ENCODE results near the gene MAGOH. TPM values are rescaled to one million over a fixed set of nuclear protein-coding genes. Genes with fewer than 3 reads are reported as not detected.

The MAGOH gene
- total RNA-seq, 1 experiment from 2014 or later = 48.9 TPM

DNA sequence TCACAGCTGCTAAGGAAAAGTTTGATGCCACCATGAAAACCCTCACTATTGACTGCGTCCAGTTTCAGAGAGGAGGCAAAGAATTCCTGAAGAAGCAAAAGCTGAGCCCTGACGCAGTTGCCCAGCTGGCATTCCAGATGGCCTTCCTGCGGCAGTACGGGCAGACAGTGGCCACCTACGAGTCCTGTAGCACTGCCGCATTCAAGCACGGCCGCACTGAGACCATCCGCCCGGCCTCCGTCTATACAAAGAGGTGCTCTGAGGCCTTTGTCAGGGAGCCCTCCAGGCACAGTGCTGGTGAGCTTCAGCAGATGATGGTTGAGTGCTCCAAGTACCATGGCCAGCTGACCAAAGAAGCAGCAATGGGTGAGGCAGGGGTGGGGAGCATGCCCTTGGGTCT, 27.4 kb downstream of the MAGOH start:
- H3K9ac ChIP-seq (ENCODE audit: low read length) = no peak overlapping the region
- no peak overlapping the region for H3K4me2 ChIP-seq (ENCODE audit: low read length)
- POLR2A ChIA-PET (ENCODE audit: unreplicated experiment) = no interaction called here
- no TSS peak for BruUV-seq (replicated peaks)
- no peaks in the 10 kb centered on the region for H3K27me3 ChIP-seq (ENCODE audit: low read length)
- no peak for TF ChIP-seq EZH2 (IDR thresholded peaks at IDR 0.05; ENCODE audit: low read length, unreplicated experiment)
- no peak overlapping the region for H3K4me3 ChIP-seq (ENCODE audit: low read length)
- H3F3A ChIP-seq (ENCODE audit: low read length, unreplicated experiment) = no peaks in the 10 kb centered on the region
- DNase-seq (no peak), ATAC-seq (no peak)
- no peak overlapping the region for H2AFZ ChIP-seq (ENCODE audit: low read length)
- H3K9me2 ChIP-seq (replicated peaks; ENCODE audit: low read length) = no peaks in the 10 kb centered on the region
- CTCF ChIA-PET = no interaction called here
- no peaks in the 10 kb centered on the region for H3K79me2 ChIP-seq (ENCODE audit: low read length)
- H3K9me3 ChIP-seq (ENCODE audit: low read length) = no peaks in the 10 kb centered on the region
- intact Hi-C loops (cut with micrococcal nuclease) = no loop called here
- no peak overlapping the region for H3K27ac ChIP-seq (ENCODE audit: low read length)
- peaks cover 45% of the 10 kb centered on the region for H3K36me3 ChIP-seq (ENCODE audit: low read depth, low read length)
- no peaks in the 10 kb centered on the region for H3K4me1 ChIP-seq (ENCODE audit: insufficient read depth, low read length)
- H4K20me1 ChIP-seq (ENCODE audit: low read length) = no peaks in the 10 kb centered on the region

GRCh38 chr1:53210352-53210751, 28.0 kb downstream of the MAGOH start:
- Histone ChIP-seq H3K9ac (ENCODE audit: low read length) (no peak overlapping the region), H4K20me1 (ENCODE audit: low read length) (no peaks in the 10 kb centered on the region), H2AFZ (ENCODE audit: low read length) (no peak overlapping the region), H3K4me3 (ENCODE audit: low read length) (no peak overlapping the region), H3K79me2 (ENCODE audit: low read length) (no peaks in the 10 kb centered on the region), H3K4me1 (ENCODE audit: insufficient read depth, low read length) (no peaks in the 10 kb centered on the region), H3K9me3 (ENCODE audit: low read length) (no peaks in the 10 kb centered on the region), H3K9me2 (replicated peaks; ENCODE audit: low read length) (no peaks in the 10 kb centered on the region), H3K36me3 (ENCODE audit: low read depth, low read length) (peaks cover 50% of the 10 kb centered on the region), H3F3A (ENCODE audit: low read length, unreplicated experiment) (no peaks in the 10 kb centered on the region), H3K4me2 (ENCODE audit: low read length) (no peak overlapping the region), H3K27me3 (ENCODE audit: low read length) (no peaks in the 10 kb centered on the region), H3K27ac (ENCODE audit: low read length) (no peak overlapping the region)
- ChIA-PET CTCF (no interaction called here), POLR2A (ENCODE audit: unreplicated experiment) (no interaction called here)
- ATAC-seq = no peak
- TSS peak; percentile 31 for BruUV-seq (replicated peaks)
- no peak for DNase-seq
- TF ChIP-seq EZH2 (IDR thresholded peaks at IDR 0.05; ENCODE audit: low read length, unreplicated experiment) (no peak), EZH2phosphoT487 (IDR thresholded peaks at IDR 0.05; ENCODE audit: borderline replicate concordance, low read length) (no peak)
- TF ChIP-seq, protein P1, sequence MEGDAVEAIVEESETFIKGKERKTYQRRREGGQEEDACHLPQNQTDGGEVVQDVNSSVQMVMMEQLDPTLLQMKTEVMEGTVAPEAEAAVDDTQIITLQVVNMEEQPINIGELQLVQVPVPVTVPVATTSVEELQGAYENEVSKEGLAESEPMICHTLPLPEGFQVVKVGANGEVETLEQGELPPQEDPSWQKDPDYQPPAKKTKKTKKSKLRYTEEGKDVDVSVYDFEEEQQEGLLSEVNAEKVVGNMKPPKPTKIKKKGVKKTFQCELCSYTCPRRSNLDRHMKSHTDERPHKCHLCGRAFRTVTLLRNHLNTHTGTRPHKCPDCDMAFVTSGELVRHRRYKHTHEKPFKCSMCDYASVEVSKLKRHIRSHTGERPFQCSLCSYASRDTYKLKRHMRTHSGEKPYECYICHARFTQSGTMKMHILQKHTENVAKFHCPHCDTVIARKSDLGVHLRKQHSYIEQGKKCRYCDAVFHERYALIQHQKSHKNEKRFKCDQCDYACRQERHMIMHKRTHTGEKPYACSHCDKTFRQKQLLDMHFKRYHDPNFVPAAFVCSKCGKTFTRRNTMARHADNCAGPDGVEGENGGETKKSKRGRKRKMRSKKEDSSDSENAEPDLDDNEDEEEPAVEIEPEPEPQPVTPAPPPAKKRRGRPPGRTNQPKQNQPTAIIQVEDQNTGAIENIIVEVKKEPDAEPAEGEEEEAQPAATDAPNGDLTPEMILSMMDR (conservative IDR thresholded peaks at IDR 0.05; ENCODE audit: low read depth, low read length) = no peak
- intact Hi-C loops (cut with micrococcal nuclease) = no loop called here

DNA sequence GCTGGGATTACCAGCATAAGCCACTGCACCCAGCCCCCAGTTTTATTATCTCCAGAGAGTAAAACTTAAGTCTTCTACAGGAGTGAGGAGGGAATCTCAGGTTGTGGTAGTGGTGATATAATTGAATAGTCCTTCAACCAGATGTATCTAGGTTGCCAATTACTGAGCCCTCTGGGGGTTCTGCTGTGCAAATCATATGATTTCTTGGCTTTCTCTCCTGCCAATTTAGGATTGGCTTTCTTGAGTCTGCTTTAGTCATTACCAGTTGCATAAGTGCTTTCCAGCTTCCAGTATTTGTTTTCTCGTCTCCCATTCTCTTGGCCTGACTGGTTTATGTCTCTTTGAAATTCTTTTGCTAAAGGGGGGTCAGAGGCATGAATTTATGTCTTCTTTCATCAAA, 30.6 kb downstream of the MAGOH start:
- Histone ChIP-seq H3K79me2 (ENCODE audit: low read length) (no peaks in the 10 kb centered on the region), H3K4me1 (ENCODE audit: insufficient read depth, low read length) (no peaks in the 10 kb centered on the region), H3K9me3 (ENCODE audit: low read length) (no peaks in the 10 kb centered on the region), H3K4me3 (ENCODE audit: low read length) (no peak overlapping the region), H2AFZ (ENCODE audit: low read length) (no peak overlapping the region), H3K27ac (ENCODE audit: low read length) (no peak overlapping the region), H3K9ac (ENCODE audit: low read length) (no peak overlapping the region), H3K27me3 (ENCODE audit: low read length) (no peaks in the 10 kb centered on the region), H3K4me2 (ENCODE audit: low read length) (no peak overlapping the region), H4K20me1 (ENCODE audit: low read length) (no peaks in the 10 kb centered on the region), H3F3A (ENCODE audit: low read length, unreplicated experiment) (no peaks in the 10 kb centered on the region), H3K36me3 (ENCODE audit: low read depth, low read length) (peaks cover 58% of the 10 kb centered on the region), H3K9me2 (replicated peaks; ENCODE audit: low read length) (no peaks in the 10 kb centered on the region)
- POLR2A ChIA-PET (ENCODE audit: unreplicated experiment) = no interaction called here
- intact Hi-C loops (cut with micrococcal nuclease) = no loop called here
- TF ChIP-seq, protein P1 (conservative IDR thresholded peaks at IDR 0.05; ENCODE audit: low read depth, low read length) = no peak
- no peak for TF ChIP-seq EZH2phosphoT487 (IDR thresholded peaks at IDR 0.05; ENCODE audit: borderline replicate concordance, low read length)
- no peak for TF ChIP-seq EZH2 (IDR thresholded peaks at IDR 0.05; ENCODE audit: low read length, unreplicated experiment)
- BruUV-seq (replicated peaks) = no TSS peak
- CTCF ChIA-PET = no interaction called here
- DNase-seq (no peak), ATAC-seq (no peak)

All from PC-3 (cell line).